ACC112 (cell line): ENCODE results near the gene PHF2.

Experiments
- H2AFZ ChIP-seq: fragments of 200-600 bp; sonication (generic); one replicate; pipeline ENCODE4 v1.6.0; 2017; ENCODE audit warnings: antibody characterized with exemption, low read length; ENCODE audit not compliant: unreplicated experiment
- H3K27ac ChIP-seq: fragments of 200-600 bp; sonication (generic); 2 replicates; pipeline ENCODE4 v1.5.1; 2014; ENCODE audit warnings: low read depth, mild to moderate bottlenecking, antibody characterized with exemption, low read length, moderate library complexity
- H3K27me3 ChIP-seq: fragments of 200-600 bp; sonication (generic); 2 replicates; pipeline ENCODE4 v1.6.1; 2014; ENCODE audit warnings: mild to moderate bottlenecking, antibody characterized with exemption, low read length, moderate library complexity, mixed read lengths; ENCODE audit not compliant: insufficient read depth
- H3K36me3 ChIP-seq: fragments of 200-600 bp; sonication (generic); 2 replicates; pipeline ENCODE4 v1.6.1; 2016; ENCODE audit warnings: mild to moderate bottlenecking, antibody characterized with exemption, low read length, moderate library complexity, mixed read lengths; ENCODE audit not compliant: insufficient read depth
- H3K4me1 ChIP-seq: fragments of 200-600 bp; sonication (generic); one replicate; pipeline ENCODE4 v1.6.1; 2016; ENCODE audit warnings: low read length, mixed read lengths; ENCODE audit not compliant: insufficient read depth, unreplicated experiment, control insufficient read depth
- H3K4me3 ChIP-seq: fragments of 200-600 bp; sonication (generic); 2 replicates; pipeline ENCODE4 v1.5.1; 2014; ENCODE audit warnings: mild to moderate bottlenecking, low read depth, low read length
- H3K79me2 ChIP-seq: fragments of 200-600 bp; sonication (generic); one replicate; pipeline ENCODE4 v1.6.0; 2016; ENCODE audit warnings: low read length; ENCODE audit not compliant: control insufficient read depth, unreplicated experiment, insufficient read depth

PHF2 gene

GRCh38 chr9:93674580-93675335 lies 98.4 kb downstream of the PHF2 start:
- H3K4me1 ChIP-seq = no peaks in the 10 kb centered on the region
- no peaks in the 10 kb centered on the region for H3K27me3 ChIP-seq

GRCh38 chr9:93675336-93676150 lies 99.2 kb downstream of the PHF2 start:
- H2AFZ ChIP-seq = no peak overlapping the region
- no peaks in the 10 kb centered on the region for H3K79me2 ChIP-seq
- H3K27me3 ChIP-seq = no peaks in the 10 kb centered on the region
- H3K27ac ChIP-seq = no peak overlapping the region
- no peaks in the 10 kb centered on the region for H3K4me1 ChIP-seq
- no peak overlapping the region for H3K4me3 ChIP-seq
- H3K36me3 ChIP-seq = no peaks in the 10 kb centered on the region

More at GRCh38 chr9:93674580-93675335, 98.4 kb downstream of the PHF2 start:
- H3K36me3 ChIP-seq = no peaks in the 10 kb centered on the region
- H2AFZ ChIP-seq = no peak overlapping the region
- no peaks in the 10 kb centered on the region for H3K79me2 ChIP-seq
- no peak overlapping the region for H3K4me3 ChIP-seq
- no peak overlapping the region for H3K27ac ChIP-seq

DNA sequence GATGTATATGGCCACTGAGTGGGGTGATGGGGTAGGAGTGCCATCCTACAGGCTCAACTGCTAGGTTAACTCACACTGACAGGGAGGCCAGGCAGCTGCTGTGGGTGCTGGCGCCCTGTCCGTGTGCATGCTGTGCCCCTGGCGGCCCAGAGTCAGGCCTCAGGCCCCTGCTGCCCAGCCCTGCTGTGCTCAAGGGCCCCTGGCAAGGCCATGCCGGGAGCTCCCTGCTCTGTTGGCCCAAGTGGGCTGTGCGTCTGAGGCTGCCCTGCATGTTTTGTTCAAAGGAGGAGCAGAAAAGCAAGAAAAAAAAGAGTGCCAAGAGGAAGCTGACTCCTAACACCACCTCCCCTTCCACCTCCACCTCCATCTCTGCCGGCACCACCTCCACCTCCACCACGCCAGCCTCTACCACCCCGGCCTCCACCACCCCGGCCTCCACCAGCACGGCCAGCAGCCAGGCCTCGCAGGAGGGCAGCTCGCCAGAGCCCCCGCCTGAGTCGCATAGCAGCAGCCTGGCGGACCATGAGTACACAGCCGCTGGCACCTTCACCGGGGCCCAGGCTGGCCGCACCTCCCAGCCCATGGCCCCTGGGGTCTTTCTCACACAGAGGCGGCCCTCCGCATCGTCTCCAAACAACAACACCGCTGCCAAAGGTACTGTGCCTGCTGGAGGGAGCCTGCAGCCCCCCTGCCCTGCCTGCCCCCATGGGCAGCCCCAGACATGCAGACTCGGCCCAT lies 100.1 kb downstream of the PHF2 start:
- Histone ChIP-seq H3K79me2 (no peaks in the 10 kb centered on the region), H3K4me3 (no peak overlapping the region), H3K27me3 (no peaks in the 10 kb centered on the region), H3K27ac (no peak overlapping the region), H2AFZ (no peak overlapping the region), H3K4me1 (no peaks in the 10 kb centered on the region), H3K36me3 (no peaks in the 10 kb centered on the region)

DNA sequence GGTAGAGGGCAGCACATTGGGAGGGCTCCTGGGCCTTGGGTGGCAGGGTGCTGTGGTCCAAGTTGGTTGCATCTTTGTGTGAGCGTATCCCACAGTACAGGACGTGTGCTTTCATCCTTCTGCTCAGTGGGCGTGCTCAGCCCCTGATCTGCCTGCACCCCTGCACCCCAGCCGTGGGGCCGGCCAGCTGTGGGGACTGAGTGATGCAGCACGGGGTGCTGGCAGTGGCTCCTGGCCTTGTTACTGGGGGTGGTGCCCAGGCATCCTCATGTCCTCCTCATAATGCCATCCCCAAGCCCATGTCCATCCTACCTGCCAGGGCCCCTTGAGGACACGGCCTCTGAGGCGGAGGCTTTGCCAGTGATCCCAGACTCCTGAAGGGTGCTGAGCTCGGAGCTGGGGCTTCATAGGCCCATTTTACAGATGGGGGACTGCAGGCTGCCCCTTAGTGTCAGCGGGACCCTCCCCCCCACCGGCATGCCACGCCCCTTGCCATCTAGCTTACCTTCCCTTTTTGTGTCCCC lies 100.7 kb downstream of the PHF2 start:
- Histone ChIP-seq H2AFZ (no peak overlapping the region), H3K4me3 (no peak overlapping the region), H3K27me3 (no peaks in the 10 kb centered on the region), H3K36me3 (no peaks in the 10 kb centered on the region), H3K4me1 (no peaks in the 10 kb centered on the region), H3K79me2 (no peaks in the 10 kb centered on the region), H3K27ac (no peak overlapping the region)

DNA sequence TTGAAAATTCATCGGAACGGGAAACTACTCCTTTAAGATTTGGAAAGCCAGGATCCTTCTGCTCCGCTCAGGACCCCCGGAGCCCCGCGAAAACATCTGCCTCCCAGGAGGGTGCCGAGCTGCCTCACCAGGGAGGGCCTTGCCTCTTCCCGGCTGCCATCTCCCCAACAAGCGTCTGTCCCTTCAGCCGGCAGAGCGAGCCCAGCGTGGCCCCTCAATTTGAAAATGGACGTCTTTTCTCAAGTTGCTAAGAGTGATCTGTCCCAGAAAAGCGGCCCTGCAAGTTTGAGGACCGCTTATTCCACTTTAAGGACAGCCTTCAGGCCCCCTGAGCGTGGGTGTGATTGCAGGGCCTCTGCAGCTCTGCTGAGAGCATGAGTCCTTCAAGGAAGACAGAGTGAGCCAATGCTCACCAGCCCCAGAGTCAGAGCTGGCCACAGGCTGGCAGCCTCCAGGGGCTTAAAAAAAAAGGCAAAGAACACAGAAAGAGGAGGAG lies 101.3 kb downstream of the PHF2 start:
- H3K27me3 ChIP-seq = no peaks in the 10 kb centered on the region
- H3K4me3 ChIP-seq = no peak overlapping the region
- no peak overlapping the region for H3K27ac ChIP-seq
- H3K36me3 ChIP-seq = no peaks in the 10 kb centered on the region
- no peaks in the 10 kb centered on the region for H3K4me1 ChIP-seq
- H2AFZ ChIP-seq = no peak overlapping the region
- H3K79me2 ChIP-seq = no peaks in the 10 kb centered on the region

DNA sequence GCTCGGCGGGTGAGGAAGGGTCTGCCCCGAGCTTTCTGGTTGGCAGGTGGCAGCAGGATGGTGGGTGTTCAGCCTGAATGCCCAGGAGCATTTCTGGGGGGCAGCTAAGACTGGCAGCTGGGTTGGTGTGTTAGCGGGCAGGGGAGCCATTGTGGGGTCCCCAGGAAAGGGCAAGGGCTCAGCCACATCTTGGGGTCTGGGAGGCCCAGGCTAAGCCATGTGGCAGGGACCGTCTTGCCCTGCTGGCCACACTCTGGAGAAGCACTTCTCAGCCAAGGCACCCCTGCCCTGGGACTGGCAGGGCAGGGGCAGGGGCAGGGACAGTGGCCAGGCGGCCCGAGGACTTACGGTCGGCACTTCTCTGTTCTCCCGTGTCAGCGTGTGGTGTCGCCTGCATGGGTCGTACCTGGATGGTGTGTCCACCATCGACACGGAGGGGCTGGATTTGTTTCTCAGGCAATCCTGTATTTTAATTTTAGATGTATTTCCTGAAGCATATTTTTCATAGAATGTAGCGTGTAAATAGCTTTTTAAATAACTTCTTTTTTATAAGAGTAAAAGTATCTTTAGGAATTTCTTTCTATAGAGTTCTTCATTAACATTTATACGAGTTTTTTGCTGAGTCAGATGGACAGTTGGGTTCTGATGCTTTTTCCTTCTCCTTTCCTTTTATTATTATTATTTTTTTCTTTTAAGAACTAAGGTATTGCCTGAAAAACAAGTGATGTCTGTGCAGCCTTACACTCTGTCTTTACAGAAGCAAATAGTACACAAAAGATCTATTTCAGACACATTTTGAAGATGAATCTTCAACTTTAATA lies 102.0 kb downstream of the PHF2 start:
- Histone ChIP-seq H3K27me3 (no peaks in the 10 kb centered on the region), H3K36me3 (no peaks in the 10 kb centered on the region), H2AFZ (no peak overlapping the region), H3K79me2 (no peaks in the 10 kb centered on the region), H3K27ac (no peak overlapping the region), H3K4me3 (no peak overlapping the region), H3K4me1 (no peaks in the 10 kb centered on the region)

GRCh38 chr9:93679536-93680442 lies 103.4 kb downstream of the PHF2 start:
- H3K36me3 ChIP-seq = no peaks in the 10 kb centered on the region
- H3K27ac ChIP-seq = no peak overlapping the region
- H2AFZ ChIP-seq = no peak overlapping the region
- no peak overlapping the region for H3K4me3 ChIP-seq
- no peaks in the 10 kb centered on the region for H3K4me1 ChIP-seq
- H3K79me2 ChIP-seq = no peaks in the 10 kb centered on the region
- no peaks in the 10 kb centered on the region for H3K27me3 ChIP-seq

- Histone ChIP-seq H3K27me3 (no peaks in the 10 kb centered on the region), H3K4me3 (no peak overlapping the region), H3K79me2 (no peaks in the 10 kb centered on the region), H3K27ac (no peak overlapping the region), H3K4me1 (no peaks in the 10 kb centered on the region), H3K36me3 (no peaks in the 10 kb centered on the region), H2AFZ (no peak overlapping the region)
These were observed 104.3 kb downstream of the PHF2 start for GRCh38 chr9:93680443-93681268.
